Neural progenitor cell (in vitro differentiated cells): ENCODE measurements around the gene ZNF430. TPM values are rescaled to one million over a fixed set of nuclear protein-coding genes. Genes with fewer than 3 reads are reported as not detected.

Experiments used
- DNase-seq: peaks from one replicate; pipeline ENCODE4 v3.0.0-alpha.2; 2016; ENCODE audit warnings: low spot score
- H2AFZ ChIP-seq: fragments of 200-600 bp; sonication (generic); replicated peaks from 2 replicates; pipeline ENCODE4 v1.6.1; 2016; ENCODE audit warnings: antibody characterized with exemption
- H3F3A ChIP-seq: fragments of 200-600 bp; sonication (generic); 2 replicates; pipeline ENCODE4 v1.6.1; 2016; ENCODE audit warnings: antibody characterized with exemption, low read depth
- H3K27ac ChIP-seq: fragments of 200-600 bp; sonication (generic); 2 replicates; pipeline ENCODE4 v1.5.1; 2016; ENCODE audit warnings: mild to moderate bottlenecking
- H3K27me3 ChIP-seq: fragments of 200-600 bp; sonication (generic); 2 replicates; pipeline ENCODE4 v1.6.1; 2016; ENCODE audit warnings: mild to moderate bottlenecking, moderate library complexity
- H3K36me3 ChIP-seq: fragments of 200-600 bp; sonication (generic); 2 replicates; pipeline ENCODE4 v1.5.1; 2016
- H3K4me1 ChIP-seq: fragments of 200-600 bp; sonication (generic); 2 replicates; pipeline ENCODE4 v1.6.1; 2016; ENCODE audit warnings: mixed run types
- H3K4me2 ChIP-seq: fragments of 200-600 bp; sonication (generic); 2 replicates; pipeline ENCODE4 v1.6.1; 2016
- H3K4me3 ChIP-seq: fragments of 200-600 bp; sonication (generic); 2 replicates; pipeline ENCODE4 v1.5.1; 2016
- H3K79me2 ChIP-seq: fragments of 200-600 bp; sonication (generic); 2 replicates; pipeline ENCODE4 v1.6.1; 2016; ENCODE audit warnings: low read depth
- H3K9ac ChIP-seq: fragments of 200-600 bp; sonication (generic); 2 replicates; pipeline ENCODE4 v1.6.1; 2016
- H3K9me3 ChIP-seq: fragments of 200-600 bp; sonication (generic); 2 replicates; pipeline ENCODE4 v1.5.1; 2016; ENCODE audit warnings: low read depth
- H4K20me1 ChIP-seq: fragments of 200-600 bp; sonication (generic); 2 replicates; pipeline ENCODE4 v1.6.1; 2016; ENCODE audit warnings: low read depth
- H3K27ac Mint-ChIP-seq: 3 replicates; pipeline ENCODE4 v1.8.0; 2021; ENCODE audit warnings: mixed read lengths
- H3K27me3 Mint-ChIP-seq: 2 replicates; pipeline ENCODE4 v1.8.0; 2022; ENCODE audit warnings: low read depth, mild to moderate bottlenecking, inconsistent platforms, moderate library complexity, mixed read lengths; ENCODE audit not compliant: insufficient read depth
- H3K36me3 Mint-ChIP-seq: 3 replicates; pipeline ENCODE4 v1.8.0; 2021; ENCODE audit warnings: mixed read lengths
- H3K4me1 Mint-ChIP-seq: 3 replicates; pipeline ENCODE4 v1.8.0; 2021; ENCODE audit warnings: mixed read lengths
- H3K4me3 Mint-ChIP-seq: 3 replicates; pipeline ENCODE4 v1.8.0; 2021; ENCODE audit warnings: mild to moderate bottlenecking, moderate library complexity, mixed read lengths
- H3K9me3 Mint-ChIP-seq: 3 replicates; pipeline ENCODE4 v1.8.0; 2020; ENCODE audit warnings: mixed read lengths
- EZH2 ChIP-seq: fragments of 200-600 bp; sonication (generic); IDR thresholded peaks from 2 replicates; pipeline ENCODE4 v1.6.1; 2017; ENCODE audit warnings: antibody characterized with exemption, mild to moderate bottlenecking, moderate library complexity
- EZH2phosphoT487 ChIP-seq: fragments of 200-600 bp; sonication (generic); IDR thresholded peaks from 2 replicates; pipeline ENCODE4 v1.6.1; 2017; ENCODE audit warnings: antibody characterized with exemption
- total RNA-seq: library from RNA; depleted of rRNA; stranded (reverse); fragments of >200 nt; gene quantifications from 2 replicates; pipeline ENCODE4 v1.2.3, GENCODE V29; 2015; ENCODE audit warnings: low replicate concordance
- TF ChIP-seq, protein P1 (sequence below): fragments of 200-600 bp; sonication (generic); IDR thresholded peaks from 2 replicates; pipeline ENCODE4 v1.5.1; 2017; ENCODE audit warnings: antibody characterized with exemption, mild to moderate bottlenecking

ZNF430 gene
- total RNA-seq, 1 donor from 2014 or later = 17.3 TPM

GRCh38 chr19:21052902-21053301 is 32.4 kb downstream of the ZNF430 start:
- no peak for DNase-seq
- peaks cover 28% of the 10 kb centered on the region for H3K36me3 ChIP-seq

GRCh38 chr19:21065336-21065735 is 44.9 kb downstream of the ZNF430 start:
- H3K4me3 Mint-ChIP-seq = no peak overlapping the region
- no peaks in the 10 kb centered on the region for H3K27me3 ChIP-seq
- H3K36me3 Mint-ChIP-seq = peaks cover 34% of the 10 kb centered on the region
- peaks cover 4% of the 10 kb centered on the region for H3K9me3 ChIP-seq
- no peak overlapping the region for H3K4me2 ChIP-seq
- peaks cover 6% of the 10 kb centered on the region for H3K36me3 ChIP-seq
- no peak overlapping the region for H3K9ac ChIP-seq
- no peaks in the 10 kb centered on the region for H4K20me1 ChIP-seq
- no peak overlapping the region for H2AFZ ChIP-seq
- no peaks in the 10 kb centered on the region for H3F3A ChIP-seq
- H3K4me3 ChIP-seq = no peak overlapping the region
- H3K4me1 Mint-ChIP-seq = no peaks in the 10 kb centered on the region
- no peak for DNase-seq
- peaks cover 32% of the 10 kb centered on the region for H3K9me3 Mint-ChIP-seq
- no peaks in the 10 kb centered on the region for H3K27me3 Mint-ChIP-seq
- no peaks in the 10 kb centered on the region for H3K4me1 ChIP-seq
- H3K27ac ChIP-seq = no peak overlapping the region
- no peaks in the 10 kb centered on the region for H3K79me2 ChIP-seq
- TF ChIP-seq, protein P1, sequence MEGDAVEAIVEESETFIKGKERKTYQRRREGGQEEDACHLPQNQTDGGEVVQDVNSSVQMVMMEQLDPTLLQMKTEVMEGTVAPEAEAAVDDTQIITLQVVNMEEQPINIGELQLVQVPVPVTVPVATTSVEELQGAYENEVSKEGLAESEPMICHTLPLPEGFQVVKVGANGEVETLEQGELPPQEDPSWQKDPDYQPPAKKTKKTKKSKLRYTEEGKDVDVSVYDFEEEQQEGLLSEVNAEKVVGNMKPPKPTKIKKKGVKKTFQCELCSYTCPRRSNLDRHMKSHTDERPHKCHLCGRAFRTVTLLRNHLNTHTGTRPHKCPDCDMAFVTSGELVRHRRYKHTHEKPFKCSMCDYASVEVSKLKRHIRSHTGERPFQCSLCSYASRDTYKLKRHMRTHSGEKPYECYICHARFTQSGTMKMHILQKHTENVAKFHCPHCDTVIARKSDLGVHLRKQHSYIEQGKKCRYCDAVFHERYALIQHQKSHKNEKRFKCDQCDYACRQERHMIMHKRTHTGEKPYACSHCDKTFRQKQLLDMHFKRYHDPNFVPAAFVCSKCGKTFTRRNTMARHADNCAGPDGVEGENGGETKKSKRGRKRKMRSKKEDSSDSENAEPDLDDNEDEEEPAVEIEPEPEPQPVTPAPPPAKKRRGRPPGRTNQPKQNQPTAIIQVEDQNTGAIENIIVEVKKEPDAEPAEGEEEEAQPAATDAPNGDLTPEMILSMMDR = no peak
- TF ChIP-seq EZH2phosphoT487 (no peak), EZH2 (no peak)
- no peak overlapping the region for H3K27ac Mint-ChIP-seq

More at GRCh38 chr19:21052902-21053301, 32.4 kb downstream of the ZNF430 start:
- Mint-ChIP-seq H3K9me3 (peaks cover 56% of the 10 kb centered on the region), H3K4me3 (no peak overlapping the region), H3K36me3 (peaks cover 60% of the 10 kb centered on the region), H3K4me1 (no peaks in the 10 kb centered on the region), H3K27me3 (no peaks in the 10 kb centered on the region), H3K27ac (no peak overlapping the region)
- no peak overlapping the region for H2AFZ ChIP-seq
- H3F3A ChIP-seq = no peaks in the 10 kb centered on the region
- no peaks in the 10 kb centered on the region for H3K4me1 ChIP-seq
- TF ChIP-seq, protein P1 = no peak
- TF ChIP-seq EZH2 (no peak), EZH2phosphoT487 (no peak)
- H3K79me2 ChIP-seq = no peaks in the 10 kb centered on the region
- no peaks in the 10 kb centered on the region for H4K20me1 ChIP-seq
- no peak overlapping the region for H3K9ac ChIP-seq
- no peak overlapping the region for H3K27ac ChIP-seq
- H3K9me3 ChIP-seq = no peaks in the 10 kb centered on the region
- H3K4me2 ChIP-seq = no peak overlapping the region
- no peak overlapping the region for H3K4me3 ChIP-seq
- no peaks in the 10 kb centered on the region for H3K27me3 ChIP-seq

DNA sequence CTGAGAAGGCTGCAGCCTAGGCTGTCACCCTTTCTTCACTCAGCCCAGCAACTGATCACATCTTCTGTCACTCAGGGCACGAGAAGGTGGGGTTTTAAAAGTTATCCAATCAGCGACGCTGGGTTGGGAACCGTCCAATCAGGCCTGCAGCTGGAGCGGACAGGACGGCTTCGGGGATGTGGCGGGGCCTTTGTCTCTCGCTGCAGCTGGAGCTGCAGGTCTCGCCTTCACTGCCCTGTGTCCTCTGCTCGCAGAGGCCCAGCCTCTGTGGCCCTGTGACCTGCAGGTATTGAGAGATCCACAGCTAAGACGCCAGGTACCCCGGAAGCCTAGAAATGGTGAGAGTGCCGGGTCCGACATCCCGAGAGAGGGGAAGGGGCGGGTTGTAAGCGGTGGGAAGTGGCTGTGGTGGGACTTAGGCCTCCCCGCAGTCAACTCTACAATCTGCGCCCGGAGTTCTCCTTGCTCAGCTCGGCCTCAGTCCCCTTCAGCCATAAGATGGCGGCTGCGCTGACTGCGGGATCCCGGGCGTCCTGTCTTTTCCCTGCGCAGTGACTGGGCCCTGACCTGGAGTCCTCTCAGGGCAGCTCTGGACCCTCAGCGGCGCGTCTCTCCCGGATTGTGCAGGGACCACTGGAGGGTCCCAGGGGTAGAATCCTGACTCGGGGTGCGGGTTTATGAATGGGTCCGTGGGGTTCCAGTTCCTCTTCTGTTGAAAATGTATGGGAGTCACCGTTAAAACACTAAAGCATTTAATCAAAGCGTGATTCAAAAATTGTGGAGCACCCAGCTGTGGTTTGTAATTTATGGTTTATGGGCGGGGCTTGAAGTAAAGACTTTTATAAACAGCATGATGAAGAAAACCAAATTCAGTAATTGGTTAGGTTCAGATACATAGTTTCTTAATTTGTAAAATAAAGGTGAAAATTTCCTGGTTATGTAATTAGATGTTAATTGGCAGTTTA is 61.8 kb downstream of the ZNF430 start, which contains the start of gene ZNF714:
ZNF714 (plus strand) TSS at position 193 of the 965 bp plus-strand sequence. CDS start 16,066 bp downstream, outside the sequence.
- TF ChIP-seq EZH2 (no peak), EZH2phosphoT487 (no peak)
- TF ChIP-seq, protein P1 = no peak
- H3F3A ChIP-seq = no peaks in the 10 kb centered on the region
- Mint-ChIP-seq H3K27me3 (no peaks in the 10 kb centered on the region), H3K36me3 (peaks cover 47% of the 10 kb centered on the region), H3K9me3 (peaks cover 40% of the 10 kb centered on the region), H3K4me3 (peak within 1 kb of the TSS; percentile 100), H3K27ac (peak within 1 kb of the TSS; percentile 100), H3K4me1 (peaks cover 7% of the 10 kb centered on the region)
- H2AFZ ChIP-seq = peak within 1 kb of the TSS; percentile 46
- H3K27ac ChIP-seq = peak within 1 kb of the TSS; percentile 88
- H3K27me3 ChIP-seq = no peaks in the 10 kb centered on the region
- peaks cover 15% of the 10 kb centered on the region for H3K4me1 ChIP-seq
- DNase-seq = peak; percentile 97
- no peaks in the 10 kb centered on the region for H3K9me3 ChIP-seq
- peaks cover 5% of the 10 kb centered on the region for H3K36me3 ChIP-seq
- peak within 1 kb of the TSS; percentile 94 for H3K4me2 ChIP-seq
- peak within 1 kb of the TSS; percentile 97 for H3K4me3 ChIP-seq
- peaks cover 6% of the 10 kb centered on the region for H4K20me1 ChIP-seq
- peak within 1 kb of the TSS; percentile 93 for H3K9ac ChIP-seq
- H3K79me2 ChIP-seq = peaks cover 52% of the 10 kb centered on the region
